Measurements from ENCODE around the gene RAET1G. TPM values are rescaled to one million over a fixed set of nuclear protein-coding genes. Genes with fewer than 3 reads are reported as not detected.
"Not testable (repeated sequence)": the region's sequence is repeated elsewhere in the genome, so short reads cannot be mapped to it uniquely, and the experiment has no call there.

RAET1G gene
- total and polyA plus RNA-seq, 12 donors, result 0.22 to 40.7 (median 11.6) TPM

DNA sequence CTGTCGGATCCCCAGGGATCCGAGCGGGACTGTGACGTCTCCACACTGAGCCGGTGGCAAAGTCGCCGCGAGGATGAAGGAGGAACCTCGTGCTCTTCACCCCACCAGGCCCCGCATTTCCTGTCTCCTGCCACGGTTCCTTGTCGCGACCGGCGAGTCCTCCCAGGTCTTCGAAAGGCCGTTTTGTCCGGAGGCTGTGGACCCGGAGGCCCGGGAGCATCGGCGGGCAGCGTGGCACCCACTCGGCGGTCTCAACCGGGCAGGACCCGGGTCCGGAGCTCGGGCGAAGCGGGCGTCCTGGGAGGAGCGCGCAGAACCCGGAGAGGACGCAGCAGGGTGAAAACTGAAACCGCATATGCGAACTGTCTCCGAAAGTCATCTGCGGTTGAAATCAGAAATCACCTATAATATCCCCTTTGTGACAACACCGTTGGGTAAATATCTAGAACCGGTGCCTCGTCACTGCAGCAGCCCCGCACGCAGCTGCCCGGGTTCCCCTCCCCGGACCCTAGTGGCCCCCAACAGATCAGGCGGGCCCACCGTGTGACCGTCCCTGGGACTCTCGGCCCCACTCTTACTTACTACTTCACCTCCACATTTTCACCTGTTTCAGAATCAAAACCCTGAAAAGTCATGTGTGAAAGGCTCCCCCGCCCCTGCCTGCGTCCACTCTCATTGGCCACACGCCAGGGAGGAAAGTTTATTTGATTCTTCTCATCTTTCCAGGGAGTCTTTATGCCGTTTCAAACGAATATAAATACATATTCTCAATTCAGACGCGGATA lies 15.8 kb upstream of the RAET1G start:
- Histone ChIP-seq H3K4me1 (replicated peaks in 1 of 2) (peaks cover 7 to 27% of the 10 kb centered on the region in 2 donors), H3K36me3 (replicated peaks in 1 of 2) (no peaks in the 10 kb centered on the region), H3K27me3 (peaks cover 63% of the 10 kb centered on the region), H3K27ac (no peak overlapping the region), H3K9me3 (replicated peaks in 1 of 3) (no peaks in the 10 kb centered on the region), H3K4me3 (peak overlapping the region in 1 of 4 donors; percentile 65)
- 1 to 2% (median 1%) methylated on average over 33 to 58 of the region's 58 CpGs for WGBS, 4 donors
- intact Hi-C loops (cut with DNase I), result loop anchor here in 1 of 2 donors (5.0 kb wide), 1 partner anchor 79 kb away; no protein-coding TSS in a partner anchor
- TF ChIP-seq, protein P1, sequence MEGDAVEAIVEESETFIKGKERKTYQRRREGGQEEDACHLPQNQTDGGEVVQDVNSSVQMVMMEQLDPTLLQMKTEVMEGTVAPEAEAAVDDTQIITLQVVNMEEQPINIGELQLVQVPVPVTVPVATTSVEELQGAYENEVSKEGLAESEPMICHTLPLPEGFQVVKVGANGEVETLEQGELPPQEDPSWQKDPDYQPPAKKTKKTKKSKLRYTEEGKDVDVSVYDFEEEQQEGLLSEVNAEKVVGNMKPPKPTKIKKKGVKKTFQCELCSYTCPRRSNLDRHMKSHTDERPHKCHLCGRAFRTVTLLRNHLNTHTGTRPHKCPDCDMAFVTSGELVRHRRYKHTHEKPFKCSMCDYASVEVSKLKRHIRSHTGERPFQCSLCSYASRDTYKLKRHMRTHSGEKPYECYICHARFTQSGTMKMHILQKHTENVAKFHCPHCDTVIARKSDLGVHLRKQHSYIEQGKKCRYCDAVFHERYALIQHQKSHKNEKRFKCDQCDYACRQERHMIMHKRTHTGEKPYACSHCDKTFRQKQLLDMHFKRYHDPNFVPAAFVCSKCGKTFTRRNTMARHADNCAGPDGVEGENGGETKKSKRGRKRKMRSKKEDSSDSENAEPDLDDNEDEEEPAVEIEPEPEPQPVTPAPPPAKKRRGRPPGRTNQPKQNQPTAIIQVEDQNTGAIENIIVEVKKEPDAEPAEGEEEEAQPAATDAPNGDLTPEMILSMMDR (IDR thresholded peaks at IDR 0.05), result no peak
- TF ChIP-seq POLR2A (IDR thresholded peaks at IDR 0.05), result no peak
- DNase-seq, result peak in 1 of 7 donors; percentile 25

DNA sequence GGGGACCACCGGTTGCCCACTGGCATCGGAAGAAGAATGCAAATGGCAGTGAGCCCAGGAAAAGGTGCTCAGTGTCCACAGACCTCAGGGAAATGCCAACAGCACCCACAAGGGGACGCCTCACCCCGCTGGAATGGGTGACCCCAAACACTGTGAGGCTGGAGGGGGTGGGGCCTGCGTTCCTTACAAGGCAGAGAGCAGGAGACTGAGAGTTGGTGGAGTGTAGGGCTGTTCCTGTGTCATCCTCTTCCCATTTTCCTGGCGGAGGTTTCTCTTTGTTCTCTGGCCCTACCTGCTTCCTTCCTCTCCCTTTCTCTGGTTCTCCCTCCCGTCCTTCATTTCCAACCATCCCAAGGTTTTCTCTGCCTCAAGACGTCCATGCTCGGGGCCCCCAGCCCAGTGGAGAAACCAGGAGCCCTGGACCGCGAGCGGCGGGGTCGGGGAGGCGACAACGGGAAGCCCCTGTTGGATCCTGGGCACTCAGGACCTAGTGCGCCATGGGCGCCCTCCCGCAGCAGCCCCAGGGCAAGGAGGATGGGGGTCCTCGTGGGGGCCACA lies 15.2 kb upstream of the RAET1G start:
- H3K27me3 ChIP-seq, result peaks cover 70% of the 10 kb centered on the region
- 1 to 3% (median 2%) methylated on average over 10 to 15 of the region's 20 CpGs for WGBS, 4 donors
- not testable (repeated sequence) for H3K27ac ChIP-seq; H3K36me3 ChIP-seq (replicated peaks in 1 of 2); H3K9me3 ChIP-seq (replicated peaks in 1 of 3); DNase-seq
- intact Hi-C loops (cut with DNase I), result loop anchor here in 1 of 2 donors (5.0 kb wide), 1 partner anchor 79 kb away; no protein-coding TSS in a partner anchor
- H3K4me3 ChIP-seq, result peak overlapping the region in 1 of 4 donors; percentile 65
- H3K4me1 ChIP-seq (replicated peaks in 1 of 2), result peaks cover 7 to 27% of the 10 kb centered on the region in 2 donors

DNA sequence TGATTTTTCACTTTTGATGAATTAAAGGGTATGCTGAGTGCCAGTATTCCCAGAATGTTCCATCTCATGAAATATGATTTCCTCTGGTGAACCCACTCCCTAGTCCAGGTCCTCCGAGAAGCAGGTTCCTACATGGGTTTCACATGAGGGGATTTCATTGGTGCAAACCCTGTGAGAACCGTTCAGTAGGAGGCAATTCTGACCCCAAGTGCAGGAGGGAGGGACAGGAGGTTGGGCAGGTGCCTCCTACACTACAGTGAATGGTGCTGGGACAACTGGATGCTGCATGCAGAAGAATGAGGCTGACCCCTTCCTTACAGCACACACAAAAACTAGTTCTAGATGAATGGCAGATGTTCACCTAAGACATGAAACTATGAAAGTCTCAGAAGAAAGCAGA lies 13.8 kb upstream of the RAET1G start:
- H3K9me3 ChIP-seq (replicated peaks in 1 of 3), result no peaks in the 10 kb centered on the region
- no peak overlapping the region for H3K27ac ChIP-seq
- intact Hi-C loops (cut with DNase I), result loop anchor here in 1 of 2 donors (5.0 kb wide), 1 partner anchor 81 kb away; no protein-coding TSS in a partner anchor
- H3K27me3 ChIP-seq, result peaks cover 76% of the 10 kb centered on the region
- WGBS, 4 donors, result 23 to 60% (median 51%) methylated on average over 2 of the region's 2 CpGs
- no peak for DNase-seq
- H3K4me1 ChIP-seq (replicated peaks in 1 of 2), result peaks cover 3 to 21% of the 10 kb centered on the region in 2 donors
- H3K36me3 ChIP-seq (replicated peaks in 1 of 2), result no peaks in the 10 kb centered on the region
- H3K4me3 ChIP-seq, result no peak overlapping the region
- no peak for TF ChIP-seq POLR2A (IDR thresholded peaks at IDR 0.05)
- TF ChIP-seq, protein P1 (IDR thresholded peaks at IDR 0.05), result no peak

DNA sequence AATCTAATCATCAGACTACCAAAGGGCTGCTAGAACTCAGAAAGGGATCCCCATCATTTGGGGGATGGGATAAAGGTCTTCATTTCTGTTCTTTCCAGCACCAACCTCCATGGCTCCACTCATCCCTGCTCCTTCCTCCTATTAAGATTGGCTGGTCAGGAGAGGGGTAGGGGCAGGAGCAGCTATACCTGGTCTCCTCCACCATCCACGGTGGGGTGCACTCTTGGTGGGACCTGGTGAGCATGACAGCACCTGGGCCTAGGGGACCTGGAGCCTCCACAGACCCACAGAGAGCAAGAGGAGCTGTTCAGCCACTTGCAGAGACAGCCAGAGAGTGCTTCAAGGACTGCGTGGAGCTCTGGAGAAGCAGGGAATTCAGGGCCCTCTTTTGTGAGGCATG lies 12.7 kb upstream of the RAET1G start:
- Histone ChIP-seq H3K27ac (no peak overlapping the region), H3K36me3 (replicated peaks in 1 of 2) (no peaks in the 10 kb centered on the region), H3K27me3 (peaks cover 80% of the 10 kb centered on the region), H3K9me3 (replicated peaks in 1 of 3) (no peaks in the 10 kb centered on the region), H3K4me3 (no peak overlapping the region), H3K4me1 (replicated peaks in 1 of 2) (peaks cover 0 to 11% of the 10 kb centered on the region in 2 donors)
- intact Hi-C loops (cut with DNase I), result loop anchor here (2.0 to 5.0 kb wide), 2 partner anchors 81 to 82 kb away; no protein-coding TSS in a partner anchor
- no peak for TF ChIP-seq POLR2A (IDR thresholded peaks at IDR 0.05)
- DNase-seq, result no peak
- 28 to 54% (median 43%) methylated on average over 2 of the region's 2 CpGs for WGBS, 4 donors

DNA sequence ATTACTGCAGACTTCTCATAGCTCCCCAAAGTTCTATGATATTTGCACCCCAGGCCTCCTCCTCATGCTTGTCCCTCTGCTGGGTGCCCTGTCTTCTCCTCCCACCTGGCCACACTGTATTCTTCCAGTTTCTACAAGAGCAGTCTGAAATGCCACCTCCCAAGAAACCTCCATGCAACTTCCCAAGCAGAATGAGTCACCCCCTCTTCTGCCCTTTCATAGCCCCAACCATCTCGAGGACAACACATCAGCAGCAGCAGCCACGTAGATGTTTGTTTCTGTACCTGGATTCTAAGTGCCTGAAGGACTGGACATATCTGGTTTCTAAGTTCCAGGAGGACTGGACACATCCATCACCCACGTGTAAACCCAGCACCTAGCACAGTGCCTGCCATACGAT lies 12.3 kb upstream of the RAET1G start:
- Histone ChIP-seq H3K9me3 (replicated peaks in 1 of 3) (no peaks in the 10 kb centered on the region), H3K27ac (no peak overlapping the region), H3K27me3 (peaks cover 80% of the 10 kb centered on the region), H3K36me3 (replicated peaks in 1 of 2) (no peaks in the 10 kb centered on the region), H3K4me3 (no peak overlapping the region), H3K4me1 (replicated peaks in 1 of 2) (peaks cover 0 to 11% of the 10 kb centered on the region in 2 donors)
- TF ChIP-seq, protein P1 (IDR thresholded peaks at IDR 0.05), result no peak
- no peak for TF ChIP-seq POLR2A (IDR thresholded peaks at IDR 0.05)
- DNase-seq, result no peak
- WGBS, 4 donors, result 36 to 67% (median 52%) methylated on average over 4 of the region's 4 CpGs
- intact Hi-C loops (cut with DNase I), result loop anchor here (2.0 to 5.0 kb wide), 2 partner anchors 82 kb away; no protein-coding TSS in a partner anchor
